Measurements from ENCODE around the gene STAU1.
"Not testable (repeated sequence)": the region's sequence is repeated elsewhere in the genome, so short reads cannot be mapped to it uniquely, and the experiment has no call there.

The STAU1 gene

DNA sequence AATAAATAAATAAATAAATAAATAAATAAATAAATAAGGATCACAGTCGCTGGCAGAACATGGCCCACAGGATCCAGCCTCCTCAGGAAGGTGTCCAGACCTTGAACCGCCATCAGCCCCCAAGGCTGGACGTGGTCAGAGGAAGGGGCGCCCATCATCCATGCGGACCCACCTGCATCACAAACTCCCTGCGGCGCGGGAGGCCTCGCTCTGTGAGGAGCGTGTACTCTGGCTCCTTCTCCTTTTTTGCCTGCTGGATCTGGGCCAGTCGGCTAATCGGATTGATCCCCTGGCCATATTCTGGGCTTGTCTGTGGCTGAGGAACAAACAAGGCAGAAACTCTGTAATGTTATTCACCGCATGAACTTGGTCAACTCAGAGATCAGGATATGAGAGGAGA, 65.2 kb downstream of the STAU1 start:
- no peak for DNase-seq (ENCODE audit: low read depth)

- DNase-seq (ENCODE audit: low read depth): no peak
Measured at GRCh38 chr20:49119988-49120387, 68.1 kb downstream of the STAU1 start.

GRCh38 chr20:49118307-49118706, 69.8 kb downstream of the STAU1 start:
- no peak for DNase-seq (ENCODE audit: low read depth)

- no peak for DNase-seq (ENCODE audit: low read depth)
Measured at GRCh38 chr20:49115564-49115963, 72.6 kb downstream of the STAU1 start.

- no peak for DNase-seq (ENCODE audit: low read depth)
Measured at GRCh38 chr20:49112596-49113274, 75.4 kb downstream of the STAU1 start.

- no peak for DNase-seq (ENCODE audit: low read depth)
Measured at GRCh38 chr20:49110767-49111694, 77.1 kb downstream of the STAU1 start.

GRCh38 chr20:49106328-49106727, 81.8 kb downstream of the STAU1 start:
- no peak for DNase-seq (ENCODE audit: low read depth)

DNA sequence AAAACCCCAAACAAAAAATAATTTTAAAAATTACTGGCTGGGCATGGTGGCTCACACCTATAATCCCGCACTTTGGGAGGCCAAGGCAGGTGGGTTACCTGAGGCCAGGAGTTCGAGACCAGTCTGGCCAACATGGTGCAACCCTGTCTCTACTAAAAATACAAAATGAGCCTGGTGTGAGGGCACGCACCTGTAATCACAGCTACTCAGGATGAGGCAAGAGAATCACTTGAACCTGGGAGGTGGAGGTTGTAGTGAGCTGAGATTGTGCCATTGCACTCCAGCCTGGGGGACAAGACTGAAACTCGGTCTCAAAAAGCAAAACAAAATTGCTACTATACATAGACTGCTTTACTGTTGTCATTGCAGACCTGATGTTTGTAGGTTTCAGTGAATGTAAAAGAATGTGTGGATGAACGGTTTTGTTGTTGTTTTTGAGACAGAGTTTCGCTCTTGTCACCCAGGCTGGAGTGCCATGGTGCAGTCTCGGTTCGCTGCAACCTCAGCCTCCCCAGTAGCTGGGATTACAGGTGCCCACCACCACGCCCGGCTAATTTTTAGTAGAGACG, 83.1 kb downstream of the STAU1 start:
- not testable (repeated sequence) for DNase-seq (ENCODE audit: low read depth)

DNA sequence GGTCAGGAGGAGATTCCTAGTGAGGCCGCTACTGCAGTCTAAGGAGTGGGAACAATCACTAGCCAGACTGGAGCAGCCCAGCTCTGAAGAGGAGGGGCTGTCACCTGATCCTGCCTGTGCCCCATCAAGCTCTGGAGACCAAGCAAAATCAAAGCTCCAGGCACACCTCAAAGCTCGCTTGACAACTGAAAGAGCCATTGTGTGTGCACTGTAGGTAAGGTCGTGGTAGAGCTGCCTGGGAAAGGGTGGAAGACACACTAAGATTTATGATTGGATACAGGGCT, 83.8 kb downstream of the STAU1 start:
- no peak for DNase-seq (ENCODE audit: low read depth)

- DNase-seq (ENCODE audit: low read depth): no peak
Measured at GRCh38 chr20:49103647-49104364, 84.3 kb downstream of the STAU1 start.

- no peak for DNase-seq (ENCODE audit: low read depth)
Measured at GRCh38 chr20:49103019-49103418, 85.1 kb downstream of the STAU1 start.

DNA sequence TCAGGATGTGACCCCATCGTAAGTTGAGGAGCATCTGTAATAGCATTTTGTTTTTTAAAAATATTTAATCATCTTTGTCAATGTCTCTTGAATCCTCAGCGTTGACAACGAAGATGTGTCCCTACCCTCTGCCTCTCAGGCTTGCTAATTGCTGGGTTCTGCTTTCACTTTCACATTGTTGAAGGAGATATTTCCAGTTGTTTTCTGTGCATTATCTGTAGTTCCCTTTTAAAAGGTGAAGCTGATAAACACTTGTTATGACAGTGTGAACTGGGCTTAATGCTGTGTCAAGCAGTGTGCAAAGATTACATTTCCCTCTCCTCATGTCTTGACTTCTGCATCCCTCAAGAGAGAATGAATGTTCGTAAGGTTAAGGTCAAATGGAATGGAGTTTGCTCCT, 87.2 kb downstream of the STAU1 start:
- no peak for DNase-seq (ENCODE audit: low read depth)

DNA sequence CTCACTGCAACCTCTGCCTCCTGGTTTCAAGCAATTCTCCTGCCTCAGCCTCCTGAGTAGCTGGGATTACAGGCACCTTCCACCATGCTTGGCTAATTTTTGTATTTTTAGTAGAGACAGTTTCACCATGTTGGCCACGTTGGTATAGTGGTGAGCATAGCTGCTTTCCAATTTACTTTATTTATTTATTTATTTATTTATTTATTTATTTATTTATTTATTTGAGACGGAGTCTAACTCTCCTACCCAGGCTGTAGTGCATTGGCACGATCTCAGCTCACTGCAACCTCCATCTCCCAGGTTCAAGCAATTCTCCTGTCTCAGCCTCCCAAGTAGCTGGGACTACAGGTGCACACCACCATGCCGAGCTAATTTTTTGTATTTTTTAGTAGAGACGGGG, 87.8 kb downstream of the STAU1 start:
- not testable (repeated sequence) for DNase-seq (ENCODE audit: low read depth)

GRCh38 chr20:49099011-49099410, 89.1 kb downstream of the STAU1 start:
- no peak for DNase-seq (ENCODE audit: low read depth)

- DNase-seq (ENCODE audit: low read depth): no peak
Measured at GRCh38 chr20:49098136-49098535, 90.0 kb downstream of the STAU1 start.

DNA sequence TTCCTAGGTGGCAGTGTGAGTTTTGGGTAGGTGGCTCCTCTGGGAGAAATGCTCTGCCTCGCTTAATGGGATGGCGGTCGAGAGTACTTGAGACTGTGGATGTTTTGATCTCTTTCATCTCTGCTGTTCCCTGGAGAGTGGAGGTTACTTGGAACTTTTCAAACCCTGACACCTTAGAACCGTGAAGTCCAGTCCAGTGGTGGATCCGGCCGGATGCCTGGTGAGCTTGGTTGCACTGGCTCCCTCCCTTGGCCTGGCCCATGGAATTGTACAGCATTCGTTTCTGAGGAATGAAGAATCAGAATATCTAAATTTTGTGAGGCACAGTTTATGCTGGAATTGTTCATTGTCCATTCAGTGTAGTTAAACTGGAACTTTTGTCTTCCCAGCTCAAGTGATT, 91.0 kb downstream of the STAU1 start:
- DNase-seq (ENCODE audit: low read depth): no peak

DNA sequence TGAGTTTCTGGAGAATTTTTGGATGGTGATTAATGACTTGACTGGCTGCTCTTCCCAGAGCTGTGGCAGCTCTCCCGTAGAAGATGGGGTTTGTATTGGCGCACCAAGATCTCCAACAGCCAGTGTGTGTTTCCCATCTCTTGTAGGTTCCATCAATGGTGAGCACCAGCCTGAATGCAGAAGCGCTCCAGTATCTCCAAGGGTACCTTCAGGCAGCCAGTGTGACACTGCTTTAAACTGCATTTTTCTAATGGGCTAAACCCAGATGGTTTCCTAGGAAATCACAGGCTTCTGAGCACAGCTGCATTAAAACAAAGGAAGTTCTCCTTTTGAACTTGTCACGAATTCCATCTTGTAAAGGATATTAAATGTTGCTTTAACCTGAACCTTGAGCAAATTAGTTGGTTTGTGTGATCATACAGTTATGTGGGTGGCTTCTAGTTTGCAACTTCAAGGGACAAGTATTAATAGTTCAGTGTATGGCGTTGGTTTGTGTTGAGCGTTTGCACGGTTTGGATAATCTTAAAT, 91.9 kb downstream of the STAU1 start:
- DNase-seq (ENCODE audit: low read depth): no peak

DNA sequence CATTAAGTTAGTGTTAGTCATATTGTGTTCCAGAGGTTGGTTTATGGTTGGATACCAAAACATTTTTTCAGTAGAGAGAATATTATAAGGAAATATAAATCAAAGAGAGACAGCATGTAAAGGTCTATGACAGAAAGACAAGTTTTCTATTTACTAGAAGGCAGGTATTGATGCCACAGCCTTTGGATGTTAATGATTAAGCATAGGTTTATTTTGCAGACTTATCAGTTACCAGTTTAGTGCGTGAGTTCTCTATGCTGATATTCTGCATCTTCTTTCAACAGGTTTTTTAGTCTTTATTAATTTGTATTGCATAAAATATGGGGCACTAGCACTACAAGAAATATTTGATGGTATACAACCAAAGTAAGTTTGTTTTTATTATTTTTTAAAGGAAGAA, 96.4 kb downstream of the STAU1 start:
- DNase-seq (ENCODE audit: low read depth): no peak

- DNase-seq (ENCODE audit: low read depth): no peak
Measured at GRCh38 chr20:49091104-49091503, 97.0 kb downstream of the STAU1 start.

- DNase-seq (ENCODE audit: low read depth): not testable (repeated sequence)
Measured at GRCh38 chr20:49082295-49082694, 105.8 kb downstream of the STAU1 start.

DNA sequence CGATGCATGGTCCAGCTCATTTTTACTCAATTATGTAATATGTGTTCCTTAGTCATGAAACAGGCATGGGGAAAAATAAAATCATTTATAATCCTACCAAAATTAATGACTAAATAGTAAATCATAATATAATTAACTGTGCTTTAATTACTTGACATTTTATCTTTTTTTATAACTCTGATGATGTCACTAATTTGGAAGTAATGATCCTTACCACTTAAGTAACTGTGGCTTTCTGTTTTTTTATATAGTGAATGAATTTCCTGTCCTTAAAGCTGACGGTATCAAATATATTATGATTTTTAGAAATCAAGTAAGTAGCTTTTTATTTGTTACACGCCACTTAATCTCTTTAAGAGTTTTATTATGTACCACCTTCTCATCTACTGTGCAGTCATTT, 109.8 kb downstream of the STAU1 start:
- no peak for DNase-seq (ENCODE audit: low read depth)

DNA sequence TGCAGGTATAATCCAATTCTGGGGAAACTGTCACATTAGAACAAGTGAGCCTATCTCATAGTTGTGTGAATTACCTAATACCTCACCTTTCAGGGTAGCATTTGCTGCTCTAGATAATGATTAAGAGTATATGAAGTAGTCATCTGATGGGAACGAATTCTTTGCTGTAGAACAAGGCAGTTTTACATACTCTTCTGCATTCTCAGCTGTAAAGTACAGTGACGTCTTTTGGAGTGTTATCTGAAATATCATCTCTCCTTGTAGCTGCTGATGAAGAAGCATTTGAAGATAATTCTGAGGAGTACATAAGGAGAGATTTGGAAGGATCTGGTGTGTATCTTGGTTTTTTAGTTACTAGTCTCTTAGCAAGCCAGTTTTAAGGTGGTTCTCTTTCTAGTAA, 113.6 kb downstream of the STAU1 start:
- DNase-seq (ENCODE audit: low read depth): no peak

Measured in stimulated activated CD8-positive, alpha-beta memory T cell treated with anti-CD3 and anti-CD28 coated beads, Interleukin-15, amount 100 ng/mL, for 1 hour (primary cell).